ENCODE measurements around the gene GSE1.

Gene GSE1

DNA sequence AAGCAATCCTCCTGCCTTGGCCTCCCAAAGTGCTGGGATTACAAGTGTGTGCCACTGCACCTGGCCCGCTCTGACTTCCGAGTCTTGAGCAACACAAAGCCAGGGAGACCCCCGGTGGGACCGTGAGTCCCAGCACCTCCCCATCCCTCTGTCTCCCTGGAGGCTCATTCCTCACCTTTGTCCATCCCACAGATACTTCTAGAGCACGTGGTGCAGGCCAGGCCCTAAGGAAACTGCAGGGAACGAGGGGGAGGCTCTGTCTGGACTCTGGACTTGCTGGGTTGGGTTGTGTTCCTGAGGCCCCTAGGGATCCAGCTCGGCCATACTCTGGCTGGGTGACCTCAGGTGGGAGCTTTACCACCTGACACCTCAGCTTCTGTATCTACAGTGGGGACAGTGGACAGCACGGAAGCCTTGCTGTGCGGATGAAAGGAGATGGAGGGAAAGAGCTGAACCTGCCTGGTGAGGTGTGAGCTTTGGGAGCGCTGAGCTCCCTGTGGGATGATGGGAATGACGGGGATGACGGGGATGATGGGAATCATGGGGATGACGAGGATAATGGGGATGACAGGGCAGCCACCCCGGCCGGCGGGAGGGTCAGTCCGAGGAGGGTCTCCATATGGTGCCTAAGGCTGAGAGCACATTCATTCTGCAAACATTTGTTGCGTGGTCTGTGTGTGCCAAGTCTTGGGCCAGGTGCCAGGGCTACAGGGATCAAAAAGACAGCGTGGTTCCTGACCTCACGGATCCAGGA lies 111.2 kb downstream of the GSE1 start:
- DNase-seq (ENCODE audit: low spot score), result no peak
- Histone ChIP-seq H3K4me3 (no peak overlapping the region), H3K27ac (no peak overlapping the region)
- TF ChIP-seq, protein P1, sequence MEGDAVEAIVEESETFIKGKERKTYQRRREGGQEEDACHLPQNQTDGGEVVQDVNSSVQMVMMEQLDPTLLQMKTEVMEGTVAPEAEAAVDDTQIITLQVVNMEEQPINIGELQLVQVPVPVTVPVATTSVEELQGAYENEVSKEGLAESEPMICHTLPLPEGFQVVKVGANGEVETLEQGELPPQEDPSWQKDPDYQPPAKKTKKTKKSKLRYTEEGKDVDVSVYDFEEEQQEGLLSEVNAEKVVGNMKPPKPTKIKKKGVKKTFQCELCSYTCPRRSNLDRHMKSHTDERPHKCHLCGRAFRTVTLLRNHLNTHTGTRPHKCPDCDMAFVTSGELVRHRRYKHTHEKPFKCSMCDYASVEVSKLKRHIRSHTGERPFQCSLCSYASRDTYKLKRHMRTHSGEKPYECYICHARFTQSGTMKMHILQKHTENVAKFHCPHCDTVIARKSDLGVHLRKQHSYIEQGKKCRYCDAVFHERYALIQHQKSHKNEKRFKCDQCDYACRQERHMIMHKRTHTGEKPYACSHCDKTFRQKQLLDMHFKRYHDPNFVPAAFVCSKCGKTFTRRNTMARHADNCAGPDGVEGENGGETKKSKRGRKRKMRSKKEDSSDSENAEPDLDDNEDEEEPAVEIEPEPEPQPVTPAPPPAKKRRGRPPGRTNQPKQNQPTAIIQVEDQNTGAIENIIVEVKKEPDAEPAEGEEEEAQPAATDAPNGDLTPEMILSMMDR (IDR thresholded peaks at IDR 0.05), result no peak

DNA sequence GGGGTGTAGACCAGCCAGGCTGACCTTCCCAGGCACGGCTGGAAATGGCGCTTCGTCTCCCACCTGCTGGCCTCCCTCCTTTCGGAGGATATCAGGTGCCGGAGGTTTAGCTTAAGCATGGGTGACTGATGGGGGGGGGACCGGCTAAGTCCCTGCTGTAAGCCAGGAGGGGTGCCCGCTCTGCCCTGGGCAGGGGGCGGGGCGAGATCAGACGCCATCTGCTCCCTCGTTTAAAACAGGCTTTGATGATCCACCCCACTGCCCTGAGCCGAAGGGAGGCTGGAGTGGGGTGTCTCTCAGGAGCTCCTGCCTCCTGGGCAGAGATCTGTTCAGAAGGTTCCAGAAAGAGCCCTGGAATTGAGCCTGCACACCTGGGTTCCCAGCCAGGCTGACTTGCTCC lies 111.8 kb downstream of the GSE1 start:
- TF ChIP-seq, protein P1 (IDR thresholded peaks at IDR 0.05), result no peak
- Histone ChIP-seq H3K4me3 (no peak overlapping the region), H3K27ac (no peak overlapping the region)
- no peak for DNase-seq (ENCODE audit: low spot score)

Measured in coronary artery (tissue), 2 donors.